Esophagus squamous epithelium (tissue), 4 donors: ENCODE results near the gene SRP54.

Experiments used
- POLR2A ChIP-seq, 4 donors: fragments of 450-650 bp; IDR thresholded peaks; one replicate each; pipeline ENCODE4 v1.6.1; 2017; ENCODE audit warnings: antibody characterized with exemption in 4 of 4, mild to moderate bottlenecking in 4 of 4, moderate library complexity in 3 of 4
- TF ChIP-seq, protein P1 (sequence below), 6 experiments: fragments of 450-650 bp in 4 of 6; fragments of 200-600 bp in 2 of 6; sonication (generic) in 2 of 6; IDR thresholded peaks; one replicate each; pipeline ENCODE4 v1.5.1; 2016 to 2019; ENCODE audit warnings: antibody characterized with exemption in 6 of 6, mild to moderate bottlenecking in 4 of 6, moderate library complexity in 4 of 6

DNA sequence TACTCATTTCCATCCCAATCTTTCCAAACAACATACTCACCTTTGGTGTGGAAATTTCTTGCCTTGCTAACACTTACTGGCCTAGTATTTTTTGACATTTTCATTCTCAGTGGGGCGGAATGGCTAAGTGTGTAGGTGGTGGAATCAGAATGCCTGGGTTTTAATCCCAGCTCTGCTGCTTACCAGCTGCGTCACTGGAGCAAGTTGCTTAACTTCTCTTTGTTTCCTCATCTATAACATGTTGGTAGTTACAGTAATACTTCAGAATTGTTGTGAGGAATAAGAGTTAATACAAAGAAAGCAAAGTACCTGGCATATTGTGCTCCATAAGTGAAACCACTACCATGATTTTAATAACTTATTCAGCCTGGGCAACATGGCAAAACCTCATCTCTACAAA lies 60.3 kb downstream of the SRP54 start:
- TF ChIP-seq POLR2A (IDR thresholded peaks at IDR 0.05), result no peak
- TF ChIP-seq, protein P1, sequence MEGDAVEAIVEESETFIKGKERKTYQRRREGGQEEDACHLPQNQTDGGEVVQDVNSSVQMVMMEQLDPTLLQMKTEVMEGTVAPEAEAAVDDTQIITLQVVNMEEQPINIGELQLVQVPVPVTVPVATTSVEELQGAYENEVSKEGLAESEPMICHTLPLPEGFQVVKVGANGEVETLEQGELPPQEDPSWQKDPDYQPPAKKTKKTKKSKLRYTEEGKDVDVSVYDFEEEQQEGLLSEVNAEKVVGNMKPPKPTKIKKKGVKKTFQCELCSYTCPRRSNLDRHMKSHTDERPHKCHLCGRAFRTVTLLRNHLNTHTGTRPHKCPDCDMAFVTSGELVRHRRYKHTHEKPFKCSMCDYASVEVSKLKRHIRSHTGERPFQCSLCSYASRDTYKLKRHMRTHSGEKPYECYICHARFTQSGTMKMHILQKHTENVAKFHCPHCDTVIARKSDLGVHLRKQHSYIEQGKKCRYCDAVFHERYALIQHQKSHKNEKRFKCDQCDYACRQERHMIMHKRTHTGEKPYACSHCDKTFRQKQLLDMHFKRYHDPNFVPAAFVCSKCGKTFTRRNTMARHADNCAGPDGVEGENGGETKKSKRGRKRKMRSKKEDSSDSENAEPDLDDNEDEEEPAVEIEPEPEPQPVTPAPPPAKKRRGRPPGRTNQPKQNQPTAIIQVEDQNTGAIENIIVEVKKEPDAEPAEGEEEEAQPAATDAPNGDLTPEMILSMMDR (IDR thresholded peaks at IDR 0.05), result no peak
